Activated naive CD8-positive, alpha-beta T cell treated with anti-CD3 and anti-CD28 coated beads, Interleukin-2, amount 10 ng/mL, durations not matched to agents 7 days and 5 days (primary cell): ENCODE data around the gene SET. TPM values are rescaled to one million over a fixed set of nuclear protein-coding genes. Genes with fewer than 3 reads are reported as not detected.
A peak's percentile ranks its signal among the peaks of the same experiment; 100 is the strongest.
"Not testable (repeated sequence)": the region's sequence is repeated elsewhere in the genome, so short reads cannot be mapped to it uniquely, and the experiment has no call there.

ENCODE experiments used
- ATAC-seq: fragments of 150-1000 bp; cut with Tn5 transposase; one replicate; pipeline ENCODE4 v1.10.0; 2021; ENCODE audit warnings: low read depth, moderate library complexity
- POLR2A ChIA-PET: fragments of 350-600 bp; sonication (Branson Sonifier 250); formaldehyde crosslinking; loops from one replicate; lab custom pipeline; 2021; ENCODE audit warnings: antibody characterized with exemption; lab: Charles Lee
- DNase-seq: peaks from one replicate; pipeline ENCODE4 v3.0.0; 2021
- H3K27ac Mint-ChIP-seq: one replicate; pipeline ENCODE4 v1.8.0; 2022; ENCODE audit warnings: mild to moderate bottlenecking, mixed read lengths
- H3K27me3 Mint-ChIP-seq: one replicate; pipeline ENCODE4 v1.8.0; 2022; ENCODE audit warnings: mild to moderate bottlenecking, moderate library complexity, mixed read lengths
- H3K36me3 Mint-ChIP-seq: one replicate; pipeline ENCODE4 v1.8.0; 2021; ENCODE audit warnings: mild to moderate bottlenecking, mixed read lengths
- H3K4me1 Mint-ChIP-seq: one replicate; pipeline ENCODE4 v1.8.0; 2021; ENCODE audit warnings: mixed read lengths
- H3K4me3 Mint-ChIP-seq: one replicate; pipeline ENCODE4 v1.8.0; 2022; ENCODE audit warnings: mild to moderate bottlenecking, moderate library complexity, mixed read lengths
- H3K9me3 Mint-ChIP-seq: one replicate; pipeline ENCODE4 v1.8.0; 2021; ENCODE audit warnings: mixed read lengths
- total RNA-seq, 2 experiments: library from RNA; stranded (reverse); gene quantifications; one replicate each; pipeline ENCODE4 v1.2.3, GENCODE V29; 2021

Gene SET
- 100 to 1,000 TPM; 411 to 415 TPM for total RNA-seq

- H3K9me3 Mint-ChIP-seq = no peaks in the 10 kb centered on the region
- H3K4me1 Mint-ChIP-seq = peaks cover 56% of the 10 kb centered on the region
- peak; percentile 83 for ATAC-seq
- peaks cover 23% of the 10 kb centered on the region for H3K36me3 Mint-ChIP-seq
- H3K27me3 Mint-ChIP-seq = no peaks in the 10 kb centered on the region
- DNase-seq = peak; percentile 98
- H3K27ac Mint-ChIP-seq = peak within 1 kb of the TSS; percentile 96
- POLR2A ChIA-PET = interaction anchor here (0.5 to 2.5 kb wide), 14 partner anchors 9 to 184 kb away, joined by 3 to 13 read pairs (median 5); partner anchors contain the start of genes DYNC2I2, ENDOG, GLE1 and PKN3
- peak within 1 kb of the TSS; percentile 74 for H3K4me3 Mint-ChIP-seq
These were observed at the start of gene SET for GRCh38 chr9:128688501-128689292. TSS of gene SET (plus strand) at chr9:128689222. CDS start at chr9:128689583, 361 bp downstream.

- no peak for DNase-seq
- H3K27me3 Mint-ChIP-seq = no peaks in the 10 kb centered on the region
- no peak overlapping the region for H3K4me3 Mint-ChIP-seq
- peaks cover 8% of the 10 kb centered on the region for H3K36me3 Mint-ChIP-seq
- POLR2A ChIA-PET = interaction anchor here (0.6 kb wide), 1 partner anchor 43 kb away, joined by 3 read pairs; no protein-coding TSS in a partner anchor
- no peaks in the 10 kb centered on the region for H3K9me3 Mint-ChIP-seq
- no peak overlapping the region for H3K27ac Mint-ChIP-seq
- ATAC-seq = no peak
- peaks cover 7% of the 10 kb centered on the region for H3K4me1 Mint-ChIP-seq
These were observed 48.4 kb upstream of the SET start for GRCh38 chr9:128640603-128641002.

- H3K36me3 Mint-ChIP-seq = peaks cover 8% of the 10 kb centered on the region
- H3K4me3 Mint-ChIP-seq = no peak overlapping the region
- H3K9me3 Mint-ChIP-seq = no peaks in the 10 kb centered on the region
- no peaks in the 10 kb centered on the region for H3K27me3 Mint-ChIP-seq
- no peak for DNase-seq
- H3K27ac Mint-ChIP-seq = peak overlapping the region; percentile 19
- no peak for ATAC-seq
- peaks cover 7% of the 10 kb centered on the region for H3K4me1 Mint-ChIP-seq
- POLR2A ChIA-PET = no interaction called here
These were observed 46.3 kb upstream of the SET start for GRCh38 chr9:128642675-128643245.

- DNase-seq (no peak), ATAC-seq (no peak)
- no peaks in the 10 kb centered on the region for H3K27me3 Mint-ChIP-seq
- POLR2A ChIA-PET = no interaction called here
- no peak overlapping the region for H3K27ac Mint-ChIP-seq
- no peak overlapping the region for H3K4me3 Mint-ChIP-seq
- peaks cover 7% of the 10 kb centered on the region for H3K4me1 Mint-ChIP-seq
- peaks cover 8% of the 10 kb centered on the region for H3K36me3 Mint-ChIP-seq
- no peaks in the 10 kb centered on the region for H3K9me3 Mint-ChIP-seq
These were observed 45.3 kb upstream of the SET start for GRCh38 chr9:128643519-128644300.

DNA sequence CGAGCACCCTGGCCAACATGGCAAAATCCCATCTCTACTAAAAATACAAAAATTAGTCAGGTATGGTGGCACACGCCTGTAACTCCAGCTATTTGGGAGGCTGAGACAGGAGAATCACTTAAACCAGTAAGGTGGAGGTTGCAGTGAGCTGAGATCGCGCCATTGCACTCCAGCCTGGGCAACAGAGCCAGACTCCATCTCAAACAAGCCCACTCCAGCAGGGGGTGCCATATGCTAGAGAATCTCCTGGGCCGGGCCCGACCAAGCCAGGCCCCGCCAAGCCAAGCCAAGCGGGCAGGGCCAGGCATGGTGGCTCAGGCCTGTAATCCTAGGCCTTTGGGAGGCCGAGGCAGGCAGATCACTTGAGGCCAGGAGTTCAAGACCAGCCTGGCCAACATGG, 40.8 kb upstream of the SET start:
- H3K4me3 Mint-ChIP-seq, H3K27me3 Mint-ChIP-seq, H3K9me3 Mint-ChIP-seq, H3K4me1 Mint-ChIP-seq, POLR2A ChIA-PET, H3K36me3 Mint-ChIP-seq, H3K27ac Mint-ChIP-seq: not testable (repeated sequence)
- DNase-seq (peak; percentile 69), ATAC-seq (peak; percentile 92)

GRCh38 chr9:128651798-128652197, 37.2 kb upstream of the SET start:
- Mint-ChIP-seq H3K27ac (no peak overlapping the region), H3K4me3 (no peak overlapping the region), H3K4me1 (peaks cover 5% of the 10 kb centered on the region), H3K27me3 (no peaks in the 10 kb centered on the region), H3K9me3 (no peaks in the 10 kb centered on the region), H3K36me3 (no peaks in the 10 kb centered on the region)
- no peak for DNase-seq
- POLR2A ChIA-PET = interaction anchor here (0.6 kb wide), 1 partner anchor 136 kb away, joined by 3 read pairs; no protein-coding TSS in a partner anchor
- ATAC-seq = no peak

DNA sequence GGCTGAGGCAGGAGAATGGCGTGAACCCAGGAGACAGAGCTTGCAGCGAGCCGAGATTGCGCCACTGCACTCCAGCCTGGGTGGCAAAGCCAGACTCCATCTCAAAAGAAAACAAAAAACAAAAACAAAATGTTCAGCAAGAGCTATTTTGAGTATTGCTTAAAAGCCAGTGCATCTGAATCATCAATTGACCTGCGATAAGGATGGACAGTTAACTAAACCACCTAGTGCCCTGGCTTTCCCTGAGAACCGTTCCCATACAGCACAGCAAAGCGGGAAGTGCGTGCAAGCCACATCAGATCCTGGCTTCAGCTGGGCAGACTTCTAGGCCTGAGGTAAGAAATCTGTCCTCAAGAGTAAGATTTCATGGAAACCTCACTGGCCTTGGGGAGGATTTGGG, 35.1 kb upstream of the SET start:
- no peak overlapping the region for H3K27ac Mint-ChIP-seq
- no peaks in the 10 kb centered on the region for H3K9me3 Mint-ChIP-seq
- H3K4me3 Mint-ChIP-seq = no peak overlapping the region
- no peak for DNase-seq
- H3K36me3 Mint-ChIP-seq = no peaks in the 10 kb centered on the region
- H3K27me3 Mint-ChIP-seq = no peaks in the 10 kb centered on the region
- POLR2A ChIA-PET = interaction anchor here (0.6 kb wide), 1 partner anchor 38 kb away, joined by 3 read pairs; no protein-coding TSS in a partner anchor
- peaks cover 10% of the 10 kb centered on the region for H3K4me1 Mint-ChIP-seq
- ATAC-seq = no peak

- no peaks in the 10 kb centered on the region for H3K9me3 Mint-ChIP-seq
- H3K36me3 Mint-ChIP-seq = no peaks in the 10 kb centered on the region
- H3K27ac Mint-ChIP-seq = no peak overlapping the region
- H3K4me1 Mint-ChIP-seq = peaks cover 10% of the 10 kb centered on the region
- ATAC-seq (no peak), DNase-seq (no peak)
- POLR2A ChIA-PET = interaction anchor here (0.6 kb wide), 1 partner anchor 38 kb away, joined by 3 read pairs; no protein-coding TSS in a partner anchor
- peak overlapping the region; percentile 26 for H3K4me3 Mint-ChIP-seq
- H3K27me3 Mint-ChIP-seq = no peaks in the 10 kb centered on the region
These were observed 34.5 kb upstream of the SET start for GRCh38 chr9:128654481-128654880.

DNA sequence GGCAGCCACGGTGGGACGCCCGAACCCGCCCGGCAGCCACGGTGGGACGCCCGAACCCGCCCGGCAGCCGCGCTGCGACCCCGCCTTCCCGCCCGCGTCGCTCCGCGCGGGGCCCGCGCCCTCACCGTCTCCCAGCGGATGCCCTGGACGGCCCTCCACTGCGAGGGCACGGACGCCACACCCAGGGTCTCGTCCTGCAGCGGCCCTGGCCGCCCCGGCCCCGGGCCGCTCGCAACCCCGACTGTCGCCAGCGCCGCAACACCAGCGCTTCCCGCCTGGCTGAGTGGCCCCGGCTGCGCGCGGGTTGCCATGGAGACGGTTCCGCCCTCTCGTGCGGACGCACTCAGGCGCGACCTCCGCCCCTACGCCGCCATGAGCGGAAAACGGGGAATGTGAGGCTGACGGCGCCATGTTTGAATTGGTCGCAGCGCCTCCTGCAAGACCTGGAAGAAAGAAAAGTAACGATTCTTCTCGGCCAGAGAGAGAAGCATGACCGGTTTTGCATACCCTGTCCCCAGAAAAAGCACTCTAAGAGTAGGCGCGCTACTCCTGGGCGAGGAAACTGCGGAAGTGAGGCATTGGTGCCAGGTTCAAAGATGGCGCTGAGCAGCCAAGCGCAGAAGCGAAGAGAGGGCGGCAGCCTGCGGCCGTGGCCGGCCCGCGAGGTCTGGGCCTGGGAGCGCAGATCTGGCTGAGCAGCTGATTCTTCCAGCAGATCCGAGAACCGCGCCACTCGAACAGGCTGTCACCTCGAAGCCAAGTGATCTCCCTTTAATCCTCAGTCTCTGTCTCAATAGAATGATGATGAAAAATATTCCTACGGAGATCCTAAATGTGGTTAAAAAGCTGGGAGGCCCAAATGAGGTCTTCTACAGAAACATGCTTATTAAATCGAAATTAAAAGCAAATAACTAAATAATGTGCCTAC, 32.3 kb upstream of the SET start, which contains the start of gene DYNC2I2:
Gene DYNC2I2 (minus strand): TSS at position 432 of the 928 bp plus-strand sequence. CDS start 121 bp downstream, at position 311.
- peak; percentile 94 for ATAC-seq
- Mint-ChIP-seq H3K36me3 (no peaks in the 10 kb centered on the region), H3K4me3 (peak within 1 kb of the TSS; percentile 95), H3K27ac (peak within 1 kb of the TSS; percentile 100), H3K9me3 (no peaks in the 10 kb centered on the region), H3K27me3 (no peaks in the 10 kb centered on the region), H3K4me1 (peaks cover 10% of the 10 kb centered on the region)
- peak; percentile 98 for DNase-seq
- POLR2A ChIA-PET = interaction anchor here (0.7 to 2.3 kb wide), 6 partner anchors 28 to 103 kb away, joined by 3 to 15 read pairs (median 4); partner anchors contain the start of genes SET and ZDHHC12

DNA sequence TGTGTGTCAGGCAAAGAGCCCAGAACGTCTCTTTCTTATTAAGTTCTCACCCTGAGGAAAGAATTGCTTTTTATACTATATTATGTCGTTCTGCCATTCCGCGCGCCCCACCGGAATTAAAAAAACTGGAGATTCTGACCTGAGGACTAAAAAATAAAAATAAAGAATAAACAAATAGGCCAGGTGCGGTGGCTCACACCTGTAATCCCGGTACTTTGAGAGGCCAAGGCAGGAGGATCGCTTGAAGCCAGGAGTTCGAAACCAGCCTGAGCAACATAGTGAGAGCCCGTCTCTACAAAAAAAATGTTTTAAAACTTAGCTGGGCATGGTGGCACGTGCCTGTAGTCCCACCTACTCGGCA, 31.7 kb upstream of the SET start:
- Mint-ChIP-seq H3K36me3 (no peaks in the 10 kb centered on the region), H3K4me3 (peak overlapping the region; percentile 95), H3K4me1 (peaks cover 10% of the 10 kb centered on the region), H3K27me3 (no peaks in the 10 kb centered on the region), H3K9me3 (no peaks in the 10 kb centered on the region), H3K27ac (peak overlapping the region; percentile 100)
- POLR2A ChIA-PET = interaction anchor here (0.7 to 2.3 kb wide), 5 partner anchors 28 to 66 kb away, joined by 3 to 15 read pairs (median 4); partner anchors contain the start of genes SET and ZDHHC12
- DNase-seq (no peak), ATAC-seq (no peak)

GRCh38 chr9:128657796-128658195, 31.2 kb upstream of the SET start:
- Mint-ChIP-seq H3K27me3 (no peaks in the 10 kb centered on the region), H3K4me1 (peaks cover 10% of the 10 kb centered on the region), H3K36me3 (no peaks in the 10 kb centered on the region), H3K4me3 (no peak overlapping the region), H3K9me3 (no peaks in the 10 kb centered on the region), H3K27ac (no peak overlapping the region)
- ATAC-seq = no peak
- POLR2A ChIA-PET = interaction anchor here (0.6 to 2.3 kb wide), 4 partner anchors 27 to 40 kb away, joined by 4 to 15 read pairs (median 5); partner anchors contain the start of gene SET
- no peak for DNase-seq

DNA sequence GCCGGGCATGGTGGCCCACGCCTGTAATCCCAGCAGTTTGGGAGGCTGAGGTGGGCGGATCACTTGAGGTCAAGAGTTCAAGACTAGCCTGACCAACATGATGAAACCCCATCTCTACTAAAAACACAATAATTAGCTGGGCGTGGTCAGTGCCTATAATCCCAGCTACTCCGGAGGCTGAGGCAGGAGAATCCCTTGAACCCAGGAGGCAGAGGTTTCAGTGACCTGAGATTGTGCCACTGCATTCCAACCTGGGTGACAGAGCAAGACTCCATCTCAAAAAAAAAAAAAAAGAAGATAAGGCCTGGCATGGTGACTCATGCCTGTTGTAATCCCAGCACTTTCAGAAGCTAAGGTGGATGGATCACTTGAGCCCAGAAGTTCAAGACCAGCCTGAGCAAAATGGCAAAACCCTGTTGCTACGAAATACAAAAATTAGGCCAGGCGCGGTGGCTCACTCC, 22.5 kb upstream of the SET start:
- H3K27ac Mint-ChIP-seq, H3K9me3 Mint-ChIP-seq, H3K36me3 Mint-ChIP-seq, DNase-seq, ATAC-seq, H3K4me3 Mint-ChIP-seq, H3K27me3 Mint-ChIP-seq, POLR2A ChIA-PET, H3K4me1 Mint-ChIP-seq: not testable (repeated sequence)
